HepG2 (cell line): ENCODE measurements around the gene POLA1. TPM values are rescaled to one million over a fixed set of nuclear protein-coding genes. Genes with fewer than 3 reads are reported as not detected.

Source experiments
- ATAC-seq: fragments of 200-7000 bp; cut with Tn5 transposase; 3 replicates; pipeline ENCODE4 v1.9.1; 2020; ENCODE audit warnings: mild to moderate bottlenecking, moderate library complexity
- BruUV-seq: library from RNA; stranded (reverse); fragments of 400-500 nt; replicated peaks from 2 replicates; lab custom pipeline; 2021; lab: Mats Ljungman, UMichigan
- CTCF ChIA-PET: fragments of 300-600 bp; formaldehyde crosslinking; extraction: SDS; loops from one replicate; lab custom pipeline; 2021; ENCODE audit warnings: low total read pairs, inconsistent platforms, low intra/inter-chr PET ratio; lab: Yijun Ruan, JAX
- POLR2A ChIA-PET: fragments of 350-600 bp; sonication (Branson Sonifier 250); formaldehyde crosslinking; loops from one replicate; lab custom pipeline; 2020; ENCODE audit warnings: antibody characterized with exemption, inconsistent platforms; lab: Yijun Ruan, JAX
- DNase-seq: peaks from one replicate; pipeline ENCODE4 v3.0.0-alpha.2; 2015; ENCODE audit warnings: low spot score
- FAIRE-seq: peaks from 3 replicates; lab custom pipeline; 2011; peaks lifted over from hg19 to GRCh38; lab: Jason Lieb, UNC
- H2AFZ ChIP-seq: one replicate; pipeline ENCODE4 v1.6.1; 2011; ENCODE audit warnings: low read length, inconsistent platforms
- H3K27ac ChIP-seq: fragments of 300-600 bp; 3 replicates; pipeline ENCODE4 v1.8.0; 2011; ENCODE audit warnings: mixed run types, mild to moderate bottlenecking, mixed read lengths, low read length, inconsistent platforms; ENCODE audit not compliant: insufficient read depth; ENCODE audit errors: extremely low read length
- H3K27me3 ChIP-seq, 2 experiments: fragments of 200-600 bp in 1 of 2; 2 replicates in 1 of 2; 3 replicates in 1 of 2; pipeline versions ENCODE4 v1.6.0 to v1.8.0; 2011; ENCODE audit warnings: low read length in 2 of 2, mild to moderate bottlenecking in 2 of 2, moderate library complexity in 2 of 2, inconsistent platforms in 1 of 2; ENCODE audit not compliant: insufficient read depth in 2 of 2, control insufficient read depth in 1 of 2
- H3K36me3 ChIP-seq, 2 experiments: fragments of 200-600 bp in 1 of 2; replicated peaks in 1 of 2; 2 replicates in 1 of 2; 3 replicates in 1 of 2; pipeline versions ENCODE4 v1.5.1 to v1.8.0; 2011; ENCODE audit warnings: low read length in 2 of 2, inconsistent platforms in 1 of 2; ENCODE audit not compliant: insufficient read depth in 2 of 2, control insufficient read depth in 1 of 2
- H3K4me1 ChIP-seq: 2 replicates; pipeline ENCODE4 v1.5.1; 2012; ENCODE audit warnings: low read length, inconsistent platforms; ENCODE audit not compliant: insufficient read depth
- H3K4me2 ChIP-seq: 2 replicates; pipeline ENCODE4 v1.6.0; 2011; ENCODE audit warnings: low read depth, low read length, inconsistent platforms
- H3K4me3 ChIP-seq, 3 experiments: fragments of 200-600 bp in 1 of 3; sonication (generic), shearing (Covaris generic) in 1 of 3; replicated peaks in 1 of 3; 2 replicates each; pipeline ENCODE4 v1.5.1; 2011 to 2016; ENCODE audit warnings: low read length in 3 of 3, inconsistent platforms in 2 of 3, low read depth in 2 of 3, mild to moderate bottlenecking in 2 of 3, control low read depth in 1 of 3, mixed read lengths in 1 of 3; ENCODE audit not compliant: insufficient read depth in 1 of 3
- H3K79me2 ChIP-seq: one replicate; pipeline ENCODE4 v1.6.1; 2011; ENCODE audit warnings: low read length, inconsistent platforms; ENCODE audit not compliant: insufficient read depth
- H3K9ac ChIP-seq: 2 replicates; pipeline ENCODE4 v1.6.0; 2011; ENCODE audit warnings: mild to moderate bottlenecking, low read depth, low read length, inconsistent platforms; ENCODE audit not compliant: insufficient read depth
- H3K9me3 ChIP-seq: 2 replicates; pipeline ENCODE4 v1.5.1; 2012; ENCODE audit warnings: mild to moderate bottlenecking, low read length
- H4K20me1 ChIP-seq: 2 replicates; pipeline ENCODE4 v1.6.0; 2011; ENCODE audit warnings: inconsistent platforms, mild to moderate bottlenecking, low read length, moderate library complexity; ENCODE audit not compliant: insufficient read depth
- AHDC1 ChIP-seq: sonication (generic); formaldehyde crosslinking; IDR thresholded peaks from 2 replicates; pipeline ENCODE4 v1.5.1; 2020; ENCODE audit warnings: mild to moderate bottlenecking, missing genetic modification reagents, borderline replicate concordance
- GTF3A ChIP-seq: sonication (generic); formaldehyde crosslinking; conservative IDR thresholded peaks from 2 replicates; pipeline ENCODE4 v1.4.0; 2020; ENCODE audit warnings: mild to moderate bottlenecking, missing genetic modification reagents
- HINFP ChIP-seq: sonication (generic); formaldehyde crosslinking; IDR thresholded peaks from 2 replicates; pipeline ENCODE4 v1.4.0; 2020; ENCODE audit warnings: low read depth, mild to moderate bottlenecking, missing genetic modification reagents
- HMGA1 ChIP-seq: sonication (generic); formaldehyde crosslinking; conservative IDR thresholded peaks from 2 replicates; pipeline ENCODE4 v1.4.0; 2020; ENCODE audit warnings: missing genetic modification reagents
- IRF1 ChIP-seq: sonication (generic); formaldehyde crosslinking; IDR thresholded peaks from 2 replicates; pipeline ENCODE4 v1.4.0; 2020; ENCODE audit warnings: low read depth, mild to moderate bottlenecking, missing genetic modification reagents
- KLF15 ChIP-seq: sonication (generic); formaldehyde crosslinking; IDR thresholded peaks from 2 replicates; pipeline ENCODE4 v1.8.1; 2023; ENCODE audit warnings: borderline replicate concordance, mild to moderate bottlenecking, inconsistent platforms, missing genetic modification reagents, mixed read lengths
- MAFG ChIP-seq: sonication (generic); formaldehyde crosslinking; IDR thresholded peaks from 2 replicates; pipeline ENCODE4 v1.5.1; 2020; ENCODE audit warnings: mild to moderate bottlenecking, missing genetic modification reagents
- MBNL3 ChIP-seq: fragments of 250-450 bp; sonication (Bioruptor Pico); conservative IDR thresholded peaks from 2 replicates; pipeline ENCODE4 v1.8.0; 2022; ENCODE audit warnings: mild to moderate bottlenecking, inconsistent platforms
- RFX3 ChIP-seq: IDR thresholded peaks from 2 replicates; pipeline ENCODE4 v1.6.1; 2016; ENCODE audit warnings: missing biosample characterization, missing genetic modification reagents
- RFX5 ChIP-seq: IDR thresholded peaks from 2 replicates; pipeline ENCODE4 v1.6.1; 2011; ENCODE audit warnings: low read depth, low read length, improper control_type of control experiment
- ZBTB8A ChIP-seq: sonication (generic); formaldehyde crosslinking; IDR thresholded peaks from 2 replicates; pipeline ENCODE4 v1.4.0; 2020; ENCODE audit warnings: mild to moderate bottlenecking, low read depth, missing genetic modification reagents, borderline replicate concordance
- ZNF607 ChIP-seq: sonication (generic); formaldehyde crosslinking; IDR thresholded peaks from 2 replicates; pipeline ENCODE4 v1.5.1; 2020; ENCODE audit warnings: missing genetic modification reagents, mild to moderate bottlenecking, borderline replicate concordance
- ZNF709 ChIP-seq: sonication (generic); formaldehyde crosslinking; IDR thresholded peaks from 2 replicates; pipeline ENCODE4 v1.5.0; 2020; ENCODE audit warnings: mild to moderate bottlenecking, missing genetic modification reagents
- ZNF713 ChIP-seq: sonication (generic); formaldehyde crosslinking; IDR thresholded peaks from 2 replicates; pipeline ENCODE4 v1.4.0; 2020; ENCODE audit warnings: mild to moderate bottlenecking, missing genetic modification reagents
- WGBS: methylation state at CpG from one replicate; pipeline ENCODE4 v1.1.6; 2017; ENCODE audit warnings: low lambda C conversion rate; 5-methylcytosine and 5-hydroxymethylcytosine counted together
- in situ Hi-C: cut with HindIII; loops from 2 replicates; pipeline ENCODE4 v1.10.0; 2017; ENCODE audit warnings: low pct_unique_long_range_greater_than_20kb; ENCODE audit not compliant: extremely low pct_ligation_motif_present
- intact Hi-C: fragments of 100-400 bp; cut with micrococcal nuclease; formaldehyde crosslinking; loops from one replicate; pipeline ENCODE4 v1.10.0; 2022; ENCODE audit not compliant: unreplicated experiment
- polyA plus RNA-seq, 8 experiments: library from polyadenylated mRNA; depleted of rRNA in 3 of 8; stranded (reverse) in 7 of 8; unstranded in 1 of 8; fragments of >200 nt; fragmentation: Illumina TruSeq in 4 of 8; extraction: Trizol in 4 of 8; gene quantifications; 2 replicates each; pipeline versions ENCODE4 v1.2.1 to v1.2.3, GENCODE V29; 2011 to 2016; ENCODE audit warnings: low read depth in 4 of 8, missing spikeins in 1 of 8, mixed read lengths in 1 of 8; ENCODE audit not compliant: insufficient read depth in 1 of 8
- total RNA-seq, 5 experiments: library from RNA; depleted of rRNA; stranded (reverse); fragments of >200 nt; fragmentation: Illumina TruSeq; extraction: Trizol; gene quantifications; 2 replicates each; pipeline ENCODE4 v1.2.3, GENCODE V29; 2016; ENCODE audit warnings: low read depth in 1 of 5

The POLA1 gene
- total and polyA plus RNA-seq, 2 of the 13 experiments (the other 11 are each of a cell fraction or from before 2014, with no cell fraction given) = 3.3 to 26.5 TPM

GRCh38 chrX:25022499-25023325 lies 329.0 kb downstream of the POLA1 start (continued):
- TF ChIP-seq KLF15 (CRISPR knock-in tag) = no peak

GRCh38 chrX:25023908-25024307 lies 330.2 kb downstream of the POLA1 start:
- H3K4me3 ChIP-seq = no peak overlapping the region
- intact Hi-C loops = loop anchor here (5.0 kb wide), 2 partner anchors 118 to 272 kb away; no protein-coding TSS in a partner anchor
- 0% methylated on average over 1 of the region's 1 CpG for WGBS
- peaks cover 2 to 32% of the 10 kb centered on the region in 2 experiments; a peak in 4 of 5 replicates for H3K27me3 ChIP-seq
- no peaks in the 10 kb centered on the region for H4K20me1 ChIP-seq
- no peak overlapping the region for H3K4me2 ChIP-seq
- H3K36me3 ChIP-seq = no peaks in the 10 kb centered on the region
- ChIA-PET CTCF (no interaction called here), POLR2A (no interaction called here)
- H3K27ac ChIP-seq = no peak overlapping the region
- no peaks in the 10 kb centered on the region for H3K79me2 ChIP-seq
- TF ChIP-seq MAFG (CRISPR knock-in tag) = no peak
- no peak for TF ChIP-seq ZNF709 (CRISPR knock-in tag)
- TF ChIP-seq AHDC1 (CRISPR knock-in tag) = no peak
- TF ChIP-seq ZNF713 (CRISPR knock-in tag) = no peak
- no peak for TF ChIP-seq ZNF607
- TF ChIP-seq MBNL3 (CRISPR knock-in tag) = no peak
- no peak for TF ChIP-seq RFX5
- TF ChIP-seq RFX3 (CRISPR knock-in tag) = no peak
- no peak for TF ChIP-seq ZBTB8A (CRISPR knock-in tag)
- TF ChIP-seq GTF3A (CRISPR knock-in tag) = no peak
- TF ChIP-seq HMGA1 = no peak
- TF ChIP-seq IRF1 (CRISPR knock-in tag) = no peak
- TF ChIP-seq HINFP (CRISPR knock-in tag) = no peak
- no peaks in the 10 kb centered on the region for H3K9me3 ChIP-seq
- no peak overlapping the region for H2AFZ ChIP-seq
- in situ Hi-C loops = loop anchor here (5.0 kb wide), 2 partner anchors 187 to 272 kb away; no protein-coding TSS in a partner anchor
- DNase-seq (no peak), FAIRE-seq (no peak), ATAC-seq (no peak)
- BruUV-seq = no TSS peak
- no peak overlapping the region for H3K9ac ChIP-seq
- peaks cover 14% of the 10 kb centered on the region for H3K4me1 ChIP-seq
